LNCaP clone FGC (cell line): ENCODE measurements around the gene SORL1.

Experiments used
- DNase-seq: peaks from one replicate; pipeline ENCODE4 v3.0.0-alpha.2; 2011; ENCODE audit warnings: low read depth
- H3K4me3 ChIP-seq: 2 replicates; pipeline ENCODE4 v1.5.1; 2011; ENCODE audit warnings: mild to moderate bottlenecking, low read depth, low read length, control low read depth
- TF ChIP-seq, protein P1 (sequence below): IDR thresholded peaks from 2 replicates; pipeline ENCODE4 v1.5.1; 2012; ENCODE audit warnings: mild to moderate bottlenecking; ENCODE audit not compliant: control insufficient read depth, insufficient read depth; ENCODE audit errors: extremely low read depth

The SORL1 gene

DNA sequence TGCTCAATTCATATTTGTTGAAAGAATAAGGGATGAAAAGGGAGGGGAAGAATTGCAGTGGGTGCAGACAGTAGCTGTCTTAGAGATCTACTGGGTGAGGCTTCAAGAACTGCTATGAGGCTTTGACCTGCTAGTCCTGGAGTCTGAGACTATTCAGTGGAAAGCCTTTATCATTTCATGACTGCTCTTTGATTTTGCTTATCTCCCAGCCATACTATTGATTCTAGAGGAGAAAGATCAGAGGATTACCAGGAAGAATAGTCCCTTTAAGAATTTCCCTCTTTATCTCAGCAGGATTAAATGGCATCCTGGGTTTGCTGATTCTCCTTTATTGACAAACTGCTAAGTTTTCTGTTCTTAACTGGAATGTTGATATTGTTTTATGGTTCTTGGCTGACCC lies 108.1 kb downstream of the SORL1 start:
- no peak for DNase-seq
- no peak overlapping the region for H3K4me3 ChIP-seq
- TF ChIP-seq, protein P1, sequence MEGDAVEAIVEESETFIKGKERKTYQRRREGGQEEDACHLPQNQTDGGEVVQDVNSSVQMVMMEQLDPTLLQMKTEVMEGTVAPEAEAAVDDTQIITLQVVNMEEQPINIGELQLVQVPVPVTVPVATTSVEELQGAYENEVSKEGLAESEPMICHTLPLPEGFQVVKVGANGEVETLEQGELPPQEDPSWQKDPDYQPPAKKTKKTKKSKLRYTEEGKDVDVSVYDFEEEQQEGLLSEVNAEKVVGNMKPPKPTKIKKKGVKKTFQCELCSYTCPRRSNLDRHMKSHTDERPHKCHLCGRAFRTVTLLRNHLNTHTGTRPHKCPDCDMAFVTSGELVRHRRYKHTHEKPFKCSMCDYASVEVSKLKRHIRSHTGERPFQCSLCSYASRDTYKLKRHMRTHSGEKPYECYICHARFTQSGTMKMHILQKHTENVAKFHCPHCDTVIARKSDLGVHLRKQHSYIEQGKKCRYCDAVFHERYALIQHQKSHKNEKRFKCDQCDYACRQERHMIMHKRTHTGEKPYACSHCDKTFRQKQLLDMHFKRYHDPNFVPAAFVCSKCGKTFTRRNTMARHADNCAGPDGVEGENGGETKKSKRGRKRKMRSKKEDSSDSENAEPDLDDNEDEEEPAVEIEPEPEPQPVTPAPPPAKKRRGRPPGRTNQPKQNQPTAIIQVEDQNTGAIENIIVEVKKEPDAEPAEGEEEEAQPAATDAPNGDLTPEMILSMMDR = no peak

DNA sequence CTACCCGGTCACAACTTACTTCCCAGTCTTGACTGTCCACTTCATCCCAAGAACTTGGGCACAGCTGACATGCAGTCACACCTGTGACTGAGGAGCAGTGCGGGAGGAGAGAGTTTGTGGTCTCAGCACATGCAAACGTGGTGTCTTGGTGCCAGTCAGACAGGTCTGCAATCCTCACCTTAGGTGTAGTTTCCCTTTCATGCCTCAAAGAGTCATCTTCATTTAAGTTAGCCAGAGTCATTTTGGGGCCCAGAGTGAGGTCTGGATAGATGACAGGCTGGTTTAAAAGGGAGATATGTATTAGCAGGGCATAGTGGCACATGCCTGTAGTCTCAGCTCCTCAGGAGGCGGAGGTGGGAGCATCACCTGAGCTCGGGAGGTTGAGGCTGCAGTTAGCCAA lies 109.1 kb downstream of the SORL1 start:
- TF ChIP-seq, protein P1 = no peak
- DNase-seq = no peak
- H3K4me3 ChIP-seq = no peak overlapping the region

DNA sequence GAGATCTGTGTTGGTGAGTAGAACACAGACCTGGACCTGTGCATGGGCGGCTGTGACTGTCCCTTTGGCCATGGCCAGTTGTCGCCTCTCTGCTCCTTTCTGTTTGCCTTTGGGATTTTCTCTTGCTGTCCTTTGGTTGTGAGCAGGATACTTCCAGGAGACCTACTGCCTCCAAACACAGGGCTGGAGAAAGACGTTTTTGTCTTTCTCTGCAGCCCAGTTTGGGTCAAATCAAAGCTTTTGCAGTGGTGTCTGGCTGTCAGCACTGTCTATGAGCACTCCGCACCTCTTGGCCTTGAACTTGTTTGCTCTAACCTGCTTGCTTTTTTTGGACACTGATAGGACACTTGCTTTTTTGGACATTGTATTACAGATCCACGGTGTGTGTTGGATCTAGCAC lies 109.6 kb downstream of the SORL1 start:
- H3K4me3 ChIP-seq = no peak overlapping the region
- TF ChIP-seq, protein P1 = no peak
- DNase-seq = no peak

DNA sequence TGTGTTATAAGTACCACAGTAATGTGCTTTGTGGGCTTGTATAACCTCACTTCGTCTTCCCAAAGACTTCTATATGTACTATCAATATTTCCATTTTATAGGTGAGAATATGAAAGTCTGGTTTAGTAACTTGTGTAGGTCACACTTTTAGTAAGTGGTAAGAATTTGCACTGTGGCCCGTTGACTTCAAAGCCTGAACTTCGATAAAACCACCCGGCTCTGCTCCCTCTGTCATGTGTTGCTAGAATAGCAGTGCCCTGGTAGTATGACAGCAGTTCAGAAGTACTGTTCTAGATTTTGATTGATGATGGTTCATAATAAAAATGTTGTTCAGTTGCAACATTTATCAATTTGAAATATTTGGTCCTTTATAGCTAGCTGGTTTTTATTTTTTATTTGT lies 110.9 kb downstream of the SORL1 start:
- DNase-seq = no peak
- no peak overlapping the region for H3K4me3 ChIP-seq
- TF ChIP-seq, protein P1 = no peak

DNA sequence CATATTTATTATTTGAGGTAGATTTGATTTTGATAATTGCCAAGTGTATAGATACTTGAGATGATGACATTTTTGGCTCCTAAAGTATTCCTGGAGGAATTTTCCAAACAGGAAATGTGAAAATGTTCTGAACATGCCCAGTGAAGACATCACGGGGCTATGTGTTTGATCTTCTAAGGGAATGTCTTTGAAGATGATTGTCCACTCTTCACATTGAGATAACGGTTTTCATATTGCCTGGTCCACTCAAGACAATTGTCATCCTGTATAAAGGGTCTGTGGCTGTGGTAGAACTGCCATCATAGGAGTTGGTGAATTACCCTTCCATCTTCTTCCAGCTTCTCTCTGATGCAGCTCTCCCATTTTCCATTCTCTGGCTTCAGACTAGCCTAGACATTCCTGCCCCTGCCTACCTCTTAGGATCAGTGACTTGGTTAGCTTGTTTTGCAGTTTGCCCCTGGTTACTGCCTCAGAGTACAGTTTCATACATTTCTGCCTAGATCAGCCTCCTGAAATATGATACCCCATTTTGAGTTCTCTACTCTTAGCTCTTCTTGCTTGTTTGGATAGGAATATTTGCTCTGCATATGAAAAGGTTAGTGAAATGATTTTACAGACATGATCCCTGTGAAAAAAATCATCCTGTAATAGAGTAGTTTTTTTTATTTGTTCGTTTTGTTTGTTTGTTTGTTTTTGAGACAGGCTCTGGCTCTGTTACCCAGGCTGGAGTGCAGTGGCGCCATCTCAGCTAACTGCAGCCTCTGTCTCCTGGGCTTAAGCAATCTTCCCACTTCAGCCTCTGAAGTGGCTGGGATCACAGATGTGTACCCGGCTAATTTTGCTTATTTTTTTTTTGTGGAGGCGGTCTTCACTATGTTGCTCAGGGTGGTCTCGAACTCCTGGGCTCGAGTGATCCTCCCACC lies 112.0 kb downstream of the SORL1 start:
- peak; percentile 59 for DNase-seq
- TF ChIP-seq, protein P1 = no peak
- H3K4me3 ChIP-seq = no peak overlapping the region

DNA sequence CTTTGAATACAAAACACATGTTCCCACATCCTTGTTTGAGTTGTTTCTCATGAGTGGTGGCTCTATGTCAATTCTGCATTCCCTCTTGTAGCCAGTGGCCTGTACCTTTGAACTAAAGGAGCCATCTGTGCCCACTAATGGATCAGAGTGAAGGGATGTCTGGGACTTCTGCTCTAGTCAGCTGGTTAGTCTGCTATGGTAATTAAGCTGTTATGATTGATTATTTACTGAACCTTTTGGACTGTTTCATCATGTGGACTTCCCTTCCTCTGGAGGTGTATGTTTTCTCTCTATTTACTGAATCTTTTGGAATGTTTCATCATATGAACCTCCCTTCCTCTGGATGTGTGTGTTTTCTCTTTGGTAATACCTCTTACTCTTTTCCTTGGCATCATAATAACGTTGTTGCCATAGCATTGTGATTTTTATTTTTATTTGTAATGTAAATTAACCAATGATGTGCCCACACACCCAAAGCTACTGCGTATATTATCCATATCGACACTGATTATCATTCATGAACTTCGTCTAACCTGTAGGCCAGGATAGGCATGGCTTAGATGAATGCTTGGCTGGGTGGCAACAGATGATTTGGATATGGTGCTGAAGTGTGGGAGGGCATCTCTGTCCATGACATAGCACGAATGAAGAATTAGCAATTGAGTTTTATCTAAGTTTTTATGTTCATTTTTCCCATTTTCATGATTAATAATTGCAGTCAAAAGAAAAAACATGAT lies 113.0 kb downstream of the SORL1 start:
- H3K4me3 ChIP-seq = no peak overlapping the region
- TF ChIP-seq, protein P1 = no peak
- DNase-seq = no peak
